Neuronal stem cell (in vitro differentiated cells): ENCODE data around the gene NCOA3.
"Not testable (repeated sequence)": the region's sequence is repeated elsewhere in the genome, so short reads cannot be mapped to it uniquely, and the experiment has no call there.

Source experiments
- DNase-seq: peaks from one replicate; pipeline ENCODE4 v3.0.0-alpha.2; 2013; ENCODE audit warnings: low spot score
- H2AFZ ChIP-seq: one replicate; pipeline ENCODE4 v1.6.1; 2013; ENCODE audit warnings: mild to moderate bottlenecking, low read length, inconsistent platforms
- H2AK5ac ChIP-seq: 2 replicates; pipeline ENCODE4 v1.6.1; 2013; ENCODE audit warnings: low read depth, mild to moderate bottlenecking, inconsistent platforms, low read length, moderate library complexity, mixed read lengths
- H2BK120ac ChIP-seq: 2 replicates; pipeline ENCODE4 v1.6.1; 2013; ENCODE audit warnings: low read depth, mild to moderate bottlenecking, inconsistent platforms, low read length, moderate library complexity, mixed read lengths
- H2BK12ac ChIP-seq: one replicate; pipeline ENCODE4 v1.6.1; 2013; ENCODE audit warnings: low read length, inconsistent platforms
- H2BK15ac ChIP-seq: 2 replicates; pipeline ENCODE4 v1.6.1; 2013; ENCODE audit warnings: mild to moderate bottlenecking, low read length, inconsistent platforms, mixed read lengths
- H2BK5ac ChIP-seq: one replicate; pipeline ENCODE4 v1.6.1; 2013; ENCODE audit warnings: inconsistent platforms, mild to moderate bottlenecking, low read length, moderate library complexity
- H3K14ac ChIP-seq: one replicate; pipeline ENCODE4 v1.6.1; 2013; ENCODE audit warnings: low read length, inconsistent platforms
- H3K18ac ChIP-seq: 2 replicates; pipeline ENCODE4 v1.6.1; 2013; ENCODE audit warnings: low read length, inconsistent platforms
- H3K23ac ChIP-seq: 2 replicates; pipeline ENCODE4 v1.6.1; 2013; ENCODE audit warnings: low read depth, mild to moderate bottlenecking, mixed read lengths, low read length, inconsistent platforms; ENCODE audit not compliant: poor library complexity
- H3K27ac ChIP-seq: replicated peaks from 3 replicates; pipeline ENCODE4 v1.5.1; 2013; ENCODE audit warnings: low read length, inconsistent platforms
- H3K27me3 ChIP-seq, 3 experiments: 2 replicates each; pipeline ENCODE4 v1.6.1; 2013; ENCODE audit warnings: low read length in 3 of 3, mild to moderate bottlenecking in 2 of 3, inconsistent platforms in 1 of 3, low read depth in 1 of 3, mixed read lengths in 1 of 3, moderate library complexity in 1 of 3; ENCODE audit not compliant: control insufficient read depth in 3 of 3, insufficient read depth in 3 of 3
- H3K36me3 ChIP-seq, 2 donors: replicated peaks in 1 of 2; 2 replicates each; pipeline ENCODE4 v1.6.1; 2013; ENCODE audit warnings: low read length in 2 of 2; ENCODE audit not compliant: control insufficient read depth in 2 of 2, insufficient read depth in 2 of 2
- H3K4ac ChIP-seq: 2 replicates; pipeline ENCODE4 v1.6.1; 2013; ENCODE audit warnings: inconsistent platforms, mild to moderate bottlenecking, low read length, moderate library complexity
- H3K4me1 ChIP-seq, 2 donors: 1 replicate in 1 of 2; 2 replicates in 1 of 2; pipeline ENCODE4 v1.6.1; 2013; ENCODE audit warnings: low read length in 2 of 2, low read depth in 1 of 2; ENCODE audit not compliant: control insufficient read depth in 2 of 2, insufficient read depth in 1 of 2
- H3K4me2 ChIP-seq: one replicate; pipeline ENCODE4 v1.6.1; 2013; ENCODE audit warnings: mild to moderate bottlenecking, low read length, inconsistent platforms; ENCODE audit not compliant: insufficient read depth, poor library complexity, severe bottlenecking
- H3K4me3 ChIP-seq, 2 donors: 2 replicates each; pipeline ENCODE4 v1.5.1; 2013; ENCODE audit warnings: low read length in 2 of 2, mild to moderate bottlenecking in 2 of 2, inconsistent platforms in 1 of 2, moderate library complexity in 1 of 2
- H3K79me1 ChIP-seq: one replicate; pipeline ENCODE4 v1.6.1; 2013; ENCODE audit warnings: low read depth, mild to moderate bottlenecking, inconsistent platforms, low read length, moderate library complexity
- H3K9ac ChIP-seq: one replicate; pipeline ENCODE4 v1.6.1; 2013; ENCODE audit warnings: mild to moderate bottlenecking, low read depth, low read length, inconsistent platforms; ENCODE audit not compliant: poor library complexity
- H3K9me3 ChIP-seq, 2 donors: replicated peaks in 1 of 2; 2 replicates each; pipeline versions ENCODE3 to v1.6.1; 2013; ENCODE audit warnings: low read length in 2 of 2, mild to moderate bottlenecking in 2 of 2, inconsistent platforms in 1 of 2, low read depth in 1 of 2, mixed read lengths in 1 of 2, moderate library complexity in 1 of 2; ENCODE audit not compliant: control insufficient read depth in 2 of 2, insufficient read depth in 1 of 2
- H4K8ac ChIP-seq: one replicate; pipeline ENCODE4 v1.6.1; 2013; ENCODE audit warnings: low read depth, mild to moderate bottlenecking, inconsistent platforms, low read length, moderate library complexity
- H4K91ac ChIP-seq: one replicate; pipeline ENCODE4 v1.6.1; 2013; ENCODE audit warnings: low read length, low read depth, mild to moderate bottlenecking, inconsistent platforms; ENCODE audit not compliant: poor library complexity
- WGBS, 2 donors: extraction: QIAGEN DNeasy Blood & Tissue Kit; methylation state at CpG; one replicate each; pipeline ENCODE4 v1.1.7; 2013; ENCODE audit warnings: missing lambda C conversion rate in 2 of 2, mixed read lengths in 1 of 2; ENCODE audit not compliant: insufficient read length in 2 of 2, insufficient replicate concordance in 1 of 2; ENCODE audit errors: extremely low coverage in 2 of 2; 5-methylcytosine and 5-hydroxymethylcytosine counted together

Gene NCOA3

GRCh38 chr20:47498606-47499005 lies 3.1 kb upstream of the NCOA3 start:
- Histone ChIP-seq H3K27me3 (no peaks in the 10 kb centered on the region), H3K4me3 (no peak overlapping the region), H3K14ac (no peak overlapping the region), H3K18ac (no peak overlapping the region), H2BK5ac (no peak overlapping the region), H2AK5ac (no peak overlapping the region), H2AFZ (no peak overlapping the region), H2BK15ac (no peak overlapping the region), H3K9ac (no peak overlapping the region), H4K91ac (no peak overlapping the region), H3K4ac (no peak overlapping the region), H2BK120ac (no peak overlapping the region), H3K79me1 (peaks cover 2% of the 10 kb centered on the region), H2BK12ac (no peak overlapping the region), H3K36me3 (no peaks in the 10 kb centered on the region), H3K9me3 (no peaks in the 10 kb centered on the region), H3K4me1 (peaks cover 0 to 11% of the 10 kb centered on the region in 2 donors), H3K4me2 (no peak overlapping the region), H3K27ac (no peak overlapping the region), H3K23ac (no peak overlapping the region), H4K8ac (no peak overlapping the region)
- no peak for DNase-seq
- WGBS, 2 donors, result no CpG with 5 or more reads among the region's 6 CpGs

- H3K79me1 ChIP-seq, result peaks cover 2% of the 10 kb centered on the region
- H3K18ac ChIP-seq, result no peak overlapping the region
- no peak overlapping the region for H3K27ac ChIP-seq
- no peak overlapping the region for H2BK120ac ChIP-seq
- no peak overlapping the region for H4K91ac ChIP-seq
- no peak for DNase-seq
- no peak overlapping the region for H2BK15ac ChIP-seq
- H2BK5ac ChIP-seq, result no peak overlapping the region
- H3K36me3 ChIP-seq, result no peaks in the 10 kb centered on the region
- H2AK5ac ChIP-seq, result no peak overlapping the region
- peaks cover 0 to 12% of the 10 kb centered on the region in 2 donors for H3K4me1 ChIP-seq
- no peak overlapping the region for H3K4me2 ChIP-seq
- no peak overlapping the region for H3K4me3 ChIP-seq
- no peak overlapping the region for H3K9ac ChIP-seq
- no peak overlapping the region for H3K23ac ChIP-seq
- H4K8ac ChIP-seq, result no peak overlapping the region
- H3K4ac ChIP-seq, result no peak overlapping the region
- H3K14ac ChIP-seq, result no peak overlapping the region
- H2BK12ac ChIP-seq, result no peak overlapping the region
- H3K27me3 ChIP-seq, result no peaks in the 10 kb centered on the region
- no CpG with 5 or more reads among the region's 5 CpGs for WGBS, 2 donors
- H2AFZ ChIP-seq, result no peak overlapping the region
- no peaks in the 10 kb centered on the region for H3K9me3 ChIP-seq
Measured at GRCh38 chr20:47499053-47499452, 2.6 kb upstream of the NCOA3 start.

- H3K18ac ChIP-seq, DNase-seq, H2BK12ac ChIP-seq, H3K27me3 ChIP-seq, H3K23ac ChIP-seq, H3K9me3 ChIP-seq, H3K14ac ChIP-seq, H3K4ac ChIP-seq, H4K91ac ChIP-seq, H3K27ac ChIP-seq, H4K8ac ChIP-seq, H3K4me2 ChIP-seq, H2AK5ac ChIP-seq, H3K9ac ChIP-seq, H3K36me3 ChIP-seq, H2BK5ac ChIP-seq, H3K4me3 ChIP-seq, H2BK15ac ChIP-seq, H3K79me1 ChIP-seq, H2BK120ac ChIP-seq, H2AFZ ChIP-seq: not testable (repeated sequence)
- peaks cover 0 to 12% of the 10 kb centered on the region in 2 donors for H3K4me1 ChIP-seq
- WGBS, 2 donors, result no CpG with 5 or more reads among the region's 9 CpGs
Measured at GRCh38 chr20:47500082-47500481, 1.6 kb upstream of the NCOA3 start.

GRCh38 chr20:47500554-47500953 lies 1.1 kb upstream of the NCOA3 start:
- H3K4me3 ChIP-seq, result no peak overlapping the region

More at GRCh38 chr20:47500554-47500953, 1.1 kb upstream of the NCOA3 start:
- Histone ChIP-seq H2AK5ac (no peak overlapping the region), H3K9ac (no peak overlapping the region), H3K14ac (no peak overlapping the region), H3K23ac (no peak overlapping the region), H2BK12ac (no peak overlapping the region), H3K27me3 (no peaks in the 10 kb centered on the region), H3K9me3 (no peaks in the 10 kb centered on the region), H3K4me1 (peaks cover 0 to 12% of the 10 kb centered on the region in 2 donors), H3K36me3 (no peaks in the 10 kb centered on the region), H3K4ac (no peak overlapping the region), H3K4me2 (no peak overlapping the region), H2BK5ac (no peak overlapping the region), H2AFZ (peak overlapping the region; percentile 30), H4K8ac (no peak overlapping the region), H3K18ac (peak overlapping the region; percentile 16), H2BK120ac (no peak overlapping the region), H2BK15ac (no peak overlapping the region), H3K79me1 (peaks cover 2% of the 10 kb centered on the region), H3K27ac (no peak overlapping the region), H4K91ac (no peak overlapping the region)
- no peak for DNase-seq
- no CpG with 5 or more reads among the region's 4 CpGs for WGBS, 2 donors
